WI38 (cell line): Measurements from ENCODE around the gene ALDH4A1.
"Not testable (repeated sequence)": the region's sequence is repeated elsewhere in the genome, so short reads cannot be mapped to it uniquely, and the experiment has no call there.

Source experiments
- H3K4me3 ChIP-seq: 2 replicates; pipeline ENCODE4 v1.5.1; 2011; ENCODE audit warnings: low read depth, mild to moderate bottlenecking, control low read depth, low read length
- CTCF ChIP-seq: IDR thresholded peaks from 2 replicates; pipeline ENCODE4 v1.5.1; 2012; ENCODE audit warnings: low read depth, mild to moderate bottlenecking, control low read depth, low read length

ALDH4A1 gene

GRCh38 chr1:18895317-18895716 lies 7.0 kb downstream of the ALDH4A1 start:
- H3K4me3 ChIP-seq = no peak overlapping the region
- no peak for TF ChIP-seq CTCF

GRCh38 chr1:18893120-18893519 lies 9.2 kb downstream of the ALDH4A1 start:
- H3K4me3 ChIP-seq = no peak overlapping the region
- TF ChIP-seq CTCF = no peak

- not testable (repeated sequence) for H3K4me3 ChIP-seq
Measured at GRCh38 chr1:18891858-18892257, 10.5 kb downstream of the ALDH4A1 start.

- no peak overlapping the region for H3K4me3 ChIP-seq
- no peak for TF ChIP-seq CTCF
Measured at GRCh38 chr1:18891426-18891780, 11.0 kb downstream of the ALDH4A1 start.

- no peak overlapping the region for H3K4me3 ChIP-seq
- TF ChIP-seq CTCF = no peak
Measured at GRCh38 chr1:18890706-18891425, 11.5 kb downstream of the ALDH4A1 start.

- TF ChIP-seq CTCF = no peak
Measured at GRCh38 chr1:18886003-18886335, 16.4 kb downstream of the ALDH4A1 start.

GRCh38 chr1:18885311-18886002 lies 16.9 kb downstream of the ALDH4A1 start:
- no peak for TF ChIP-seq CTCF
- no peak overlapping the region for H3K4me3 ChIP-seq

More at GRCh38 chr1:18886003-18886335, 16.4 kb downstream of the ALDH4A1 start:
- no peak overlapping the region for H3K4me3 ChIP-seq
